NOMO-1 (cell line): ENCODE measurements around the gene BMP7.

Source experiments
- DNase-seq, 2 experiments: peaks; one replicate each; lab custom pipeline; 2025; ENCODE audit not compliant: unreplicated experiment in 2 of 2; lab: John Stamatoyannopoulos, UW

BMP7 gene

DNA sequence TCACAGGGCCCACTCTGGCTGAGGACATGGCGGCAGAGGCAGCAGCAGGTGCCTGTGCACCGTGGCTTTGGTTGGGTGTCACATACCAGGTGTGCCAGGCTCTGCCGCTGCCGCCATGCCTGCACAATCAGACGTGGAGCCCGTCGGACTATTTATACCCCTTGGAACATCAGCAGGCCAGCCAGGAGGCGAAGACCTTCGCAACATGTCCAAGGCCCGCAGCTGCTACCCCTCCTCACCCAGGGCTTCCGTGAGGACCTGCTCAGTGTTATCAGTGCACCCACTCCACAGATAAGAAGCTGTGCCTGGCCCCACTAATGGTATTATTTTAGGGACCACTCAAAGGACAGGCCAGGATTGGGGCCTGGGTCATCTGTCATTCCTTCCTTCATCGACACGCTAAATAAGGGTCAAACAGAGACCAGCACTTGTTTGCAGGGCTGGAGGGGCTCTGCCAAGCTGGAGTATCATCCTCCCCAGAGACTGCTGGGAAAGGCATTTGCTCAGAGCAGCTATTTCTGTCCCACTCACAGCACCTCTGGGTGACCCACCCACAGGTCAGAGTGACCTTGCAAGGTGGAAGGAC is 109.2 kb downstream of the BMP7 start:
- no peak for DNase-seq

DNA sequence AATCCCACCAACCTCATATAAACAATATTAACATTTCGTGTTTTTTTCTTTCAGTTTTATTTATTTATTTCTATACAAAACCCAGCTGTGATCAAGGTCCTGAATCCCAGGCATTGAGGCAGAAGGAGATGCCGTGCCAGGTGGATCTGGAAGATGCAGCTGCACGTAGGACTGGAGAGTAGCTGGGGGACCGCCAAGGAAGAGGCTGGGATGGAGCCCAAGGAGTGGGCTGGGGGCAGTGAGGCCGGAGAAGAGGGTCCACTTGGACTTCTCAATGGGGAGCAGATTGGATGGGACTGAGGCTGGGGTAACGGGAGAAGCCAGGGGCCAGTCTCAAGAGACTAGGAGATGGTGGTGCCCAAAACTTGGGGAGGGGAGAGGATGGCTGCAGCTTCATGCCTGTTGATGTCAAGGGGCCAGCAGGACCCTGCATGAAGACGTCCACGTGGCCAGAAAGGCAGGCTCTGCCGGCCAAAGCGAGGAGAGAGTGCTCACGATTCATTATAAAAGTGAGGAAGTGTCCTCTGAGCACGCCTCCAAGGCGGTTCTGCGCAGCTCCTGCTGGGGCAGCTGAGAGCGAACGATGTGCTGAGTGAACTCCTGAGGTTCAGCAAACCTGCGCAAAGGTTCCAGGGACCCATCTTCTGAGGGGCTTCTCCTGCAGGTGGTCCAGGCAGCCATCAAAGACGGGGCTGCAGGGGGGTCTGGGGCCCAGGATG is 110.3 kb downstream of the BMP7 start:
- DNase-seq = no peak

DNA sequence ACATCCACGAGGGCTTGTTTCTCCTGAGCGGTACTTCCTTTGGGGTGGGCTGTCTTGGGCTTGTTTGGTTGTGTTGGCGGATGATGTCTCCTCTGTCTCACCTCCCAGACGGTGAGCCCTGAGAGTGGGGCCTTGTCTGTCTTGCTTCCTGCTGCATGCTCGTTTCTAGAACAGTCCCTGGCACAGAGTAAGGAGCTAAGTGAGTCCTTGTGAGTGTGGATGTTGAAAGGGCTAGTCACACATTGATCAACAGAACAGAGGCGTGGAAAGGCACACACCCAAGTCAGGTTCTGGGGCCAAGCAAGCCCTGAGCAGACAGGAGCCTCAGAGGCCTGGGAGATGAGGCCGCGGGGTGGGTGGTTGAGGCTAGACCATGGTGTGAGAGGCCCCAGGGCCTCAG is 111.0 kb downstream of the BMP7 start:
- DNase-seq = no peak

DNA sequence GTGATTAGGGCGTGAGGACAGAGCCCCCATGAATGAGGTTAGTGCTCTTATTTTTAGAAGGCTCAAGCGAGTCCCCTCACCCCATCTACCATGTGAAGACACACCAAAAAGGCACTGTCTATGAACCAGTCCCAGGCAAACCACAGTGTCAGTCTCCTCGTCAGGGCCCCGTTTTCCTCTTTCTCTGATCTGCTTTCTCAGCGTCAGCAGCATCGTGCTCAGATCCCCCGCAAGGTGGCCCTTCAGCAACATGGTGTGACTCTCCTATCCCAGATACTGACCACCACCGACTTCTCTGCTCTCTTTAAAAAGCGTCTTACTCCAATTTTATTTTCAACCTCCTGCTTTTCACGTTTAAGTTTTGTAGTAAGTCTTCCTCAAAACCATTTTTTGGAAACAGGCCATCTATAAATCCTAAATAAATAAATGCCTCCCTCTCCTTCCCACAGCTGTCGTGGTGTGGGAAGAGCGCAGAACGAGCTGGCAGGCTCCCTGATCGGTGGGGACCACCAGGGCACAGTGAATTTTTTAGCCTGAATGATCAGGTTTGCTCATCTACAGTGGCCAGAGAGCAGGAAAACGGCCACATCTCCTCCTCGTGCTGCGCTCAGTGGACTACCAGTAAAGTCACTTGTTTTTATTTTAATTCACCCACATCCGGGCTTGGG is 113.1 kb downstream of the BMP7 start:
- DNase-seq = no peak

DNA sequence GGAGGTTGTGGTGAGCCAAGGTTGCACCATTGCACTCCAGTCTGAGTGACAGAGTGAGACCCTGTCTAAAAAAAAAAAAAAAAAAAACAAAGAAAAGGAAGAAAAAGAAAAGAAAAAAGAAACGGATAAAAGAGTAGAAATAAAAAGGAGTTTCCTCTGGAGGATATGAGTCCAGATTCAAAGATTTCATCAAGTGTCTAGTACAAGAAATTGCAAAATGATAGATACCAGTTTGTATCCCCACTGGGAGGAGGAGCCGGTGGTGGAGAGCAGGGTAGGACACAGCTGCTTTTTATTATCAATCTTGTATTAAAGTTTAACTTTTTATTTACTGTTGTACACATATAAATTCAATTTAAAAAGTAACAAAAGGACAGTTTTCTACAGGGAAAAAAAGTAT is 113.9 kb downstream of the BMP7 start:
- DNase-seq = no peak

DNA sequence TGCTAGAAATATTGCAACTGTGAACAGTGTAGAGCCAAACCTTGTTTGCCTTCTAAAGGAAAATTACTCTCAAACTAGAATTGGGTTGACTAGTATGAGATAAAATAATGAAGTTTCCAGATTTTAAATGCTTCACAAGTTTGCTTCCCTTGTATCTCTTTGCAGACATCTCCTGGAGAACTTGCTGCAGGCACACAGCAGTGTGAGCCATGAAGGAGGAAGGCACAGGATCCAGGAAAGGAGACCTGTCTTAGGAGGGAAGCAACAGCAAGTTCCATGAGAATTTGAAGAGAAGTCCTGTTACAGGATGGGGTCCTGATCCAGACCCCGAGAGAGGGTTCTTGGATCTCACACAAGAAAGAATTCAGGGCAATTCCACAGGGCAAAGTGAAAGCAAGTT is 115.9 kb downstream of the BMP7 start:
- no peak for DNase-seq

DNA sequence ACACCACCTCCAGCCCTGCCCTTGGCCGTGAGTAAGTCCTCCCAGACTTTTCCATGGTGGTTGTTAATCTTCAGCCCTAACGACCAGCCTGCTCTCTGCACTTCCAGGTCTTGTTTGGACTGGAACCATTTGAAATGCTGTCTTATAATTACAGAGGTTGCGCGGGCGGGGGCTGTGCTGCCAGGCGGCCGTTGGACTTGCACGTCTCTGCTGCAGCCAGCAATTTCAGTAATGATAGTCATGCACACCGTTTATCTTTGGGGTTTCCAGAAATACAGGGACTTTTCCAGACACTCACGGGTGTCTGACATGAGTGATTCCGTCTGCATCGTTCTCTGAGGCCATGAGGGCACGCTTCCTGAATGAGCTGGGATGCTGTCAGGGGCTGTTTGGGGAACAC is 118.2 kb downstream of the BMP7 start:
- no peak for DNase-seq

DNA sequence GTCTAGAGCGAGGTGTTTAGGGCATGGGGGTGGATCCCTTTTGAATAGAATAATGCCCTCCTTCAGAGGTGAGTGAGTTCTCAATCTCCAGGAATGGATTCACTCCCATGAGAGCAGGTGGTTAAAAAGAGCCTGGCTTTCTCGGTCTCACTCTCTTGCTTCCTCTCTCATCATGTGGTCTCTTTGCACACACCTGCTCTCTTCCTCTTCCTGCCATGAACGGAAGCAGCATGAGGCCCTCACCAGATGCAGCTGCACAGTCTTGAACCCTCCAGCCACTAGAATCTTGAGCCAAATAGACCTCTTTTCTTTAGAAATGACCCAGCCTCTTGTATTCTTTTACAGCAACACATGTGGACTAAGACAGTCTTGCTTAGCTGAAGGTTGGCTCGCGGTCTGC is 119.3 kb downstream of the BMP7 start:
- no peak for DNase-seq

DNA sequence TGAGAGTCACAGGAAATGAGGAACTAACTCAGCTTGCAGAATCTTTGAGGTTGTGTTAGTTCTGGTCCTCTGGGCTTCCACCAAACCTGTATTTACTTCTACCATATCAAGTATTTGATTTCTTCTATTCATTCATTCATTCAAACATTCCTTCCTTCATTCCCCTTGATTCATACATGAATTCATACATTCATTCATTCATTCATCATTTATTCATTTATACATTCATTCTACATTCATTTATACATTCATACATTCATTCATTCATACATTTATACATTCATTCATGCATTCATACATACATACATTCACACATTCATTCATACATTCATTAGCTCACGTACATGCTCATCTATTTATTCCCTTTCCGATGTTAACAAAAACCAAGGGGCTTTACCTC is 120.3 kb downstream of the BMP7 start:
- no peak for DNase-seq

DNA sequence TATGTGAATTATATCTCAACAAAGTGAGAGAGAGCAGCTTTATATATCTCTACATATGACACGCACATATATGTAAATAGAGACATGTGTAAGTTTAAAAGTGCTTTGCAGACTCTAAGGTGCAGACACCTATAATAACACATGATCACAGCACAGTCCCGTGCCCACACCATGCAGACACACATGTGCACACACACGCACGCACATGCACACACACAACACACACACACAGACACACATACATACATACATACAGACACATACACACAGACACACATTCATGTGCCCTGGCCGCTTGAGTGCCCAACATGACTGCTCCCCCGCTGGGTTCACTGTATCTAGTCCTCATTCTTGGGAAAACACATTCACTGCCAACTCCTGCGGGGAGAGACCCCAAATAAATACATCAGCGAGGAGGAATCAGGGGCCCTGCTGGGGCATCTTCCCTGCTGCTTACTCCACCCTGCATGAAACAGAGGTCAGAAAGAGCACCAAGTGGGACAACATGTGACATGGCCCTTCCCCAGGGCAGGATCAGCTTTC is 121.3 kb downstream of the BMP7 start:
- no peak for DNase-seq

DNA sequence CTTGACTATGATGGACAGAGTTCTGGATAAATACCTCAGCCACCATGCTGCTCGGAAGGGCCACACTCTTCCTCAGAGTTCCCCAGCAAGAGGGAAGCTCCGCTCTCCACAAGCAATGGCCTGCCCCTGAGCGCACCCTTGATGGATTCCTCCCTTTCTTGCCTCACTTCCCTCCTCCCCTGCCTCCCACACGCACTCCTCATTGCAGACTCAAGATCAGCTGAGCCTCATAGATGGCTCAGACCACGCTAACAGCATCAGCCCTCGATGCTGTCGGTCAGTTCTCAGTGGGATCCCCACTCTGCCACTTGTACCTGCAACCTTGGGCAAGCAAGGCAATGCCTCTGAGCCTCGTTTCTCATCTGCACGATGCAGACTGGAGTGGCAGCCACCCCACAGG is 123.3 kb downstream of the BMP7 start:
- no peak for DNase-seq

DNA sequence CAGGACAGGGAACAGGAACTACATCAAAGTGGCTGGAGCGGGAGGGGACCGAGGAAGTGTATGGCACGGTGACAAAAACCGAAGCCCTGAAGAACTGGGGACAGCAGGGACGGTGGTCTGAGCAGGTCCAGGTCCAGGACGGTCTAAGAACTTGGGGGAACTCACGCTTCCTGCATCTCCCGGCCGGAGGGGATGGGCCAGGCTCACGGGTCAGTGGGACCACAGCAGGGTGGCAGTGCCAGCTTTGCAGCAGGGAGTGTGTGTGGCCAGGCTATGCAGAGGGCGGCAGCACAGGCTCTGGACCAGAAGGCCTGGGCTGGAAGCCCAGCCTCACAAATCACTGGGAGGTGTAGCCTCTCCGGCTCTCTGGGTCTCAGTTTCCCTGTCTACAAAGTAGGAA is 123.8 kb downstream of the BMP7 start:
- no peak for DNase-seq

DNA sequence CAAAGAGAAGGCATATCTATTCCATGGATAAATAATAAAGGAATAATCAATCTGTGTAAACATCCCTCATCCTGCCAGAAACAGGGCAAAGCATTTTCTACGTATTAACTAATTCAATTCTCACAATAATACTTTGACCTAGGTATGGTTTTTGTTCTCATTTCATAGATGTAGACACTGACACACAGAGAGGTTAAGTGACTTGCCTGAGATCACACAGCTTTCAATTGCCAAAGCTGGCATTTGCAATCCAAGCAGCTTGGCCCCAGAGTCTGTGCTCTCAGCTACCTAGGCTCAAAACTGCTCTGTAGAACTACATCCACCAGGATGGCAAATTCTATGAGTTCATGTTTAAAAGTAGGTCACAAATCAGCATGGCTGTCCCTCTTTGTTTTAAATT is 124.9 kb downstream of the BMP7 start:
- no peak for DNase-seq

DNA sequence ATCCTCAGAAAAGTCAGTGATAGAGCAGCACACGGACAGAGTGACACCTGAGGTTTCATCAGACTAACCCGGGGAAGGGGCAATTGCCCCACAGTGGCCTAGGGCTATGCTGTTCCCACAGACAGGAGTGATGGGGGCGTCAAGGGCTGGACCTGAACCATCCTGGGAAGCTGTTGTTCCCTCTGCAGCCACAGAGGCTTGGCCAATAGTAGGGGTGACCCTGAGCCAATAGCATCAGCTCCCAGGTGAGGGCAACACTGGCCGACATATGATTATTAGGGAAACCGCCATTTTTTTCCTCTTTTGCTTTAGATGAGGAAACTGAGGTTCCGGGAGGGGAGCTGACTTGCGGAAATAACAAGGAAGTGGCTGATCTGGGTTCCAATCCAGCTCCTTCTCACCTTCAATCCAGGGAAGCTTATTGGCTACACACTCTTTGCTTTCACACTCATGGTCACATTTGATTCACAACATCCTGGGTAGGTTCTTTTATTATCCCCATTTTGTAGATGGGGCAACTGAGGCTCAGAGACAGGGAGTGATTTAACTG is 126.0 kb downstream of the BMP7 start:
- DNase-seq = no peak

DNA sequence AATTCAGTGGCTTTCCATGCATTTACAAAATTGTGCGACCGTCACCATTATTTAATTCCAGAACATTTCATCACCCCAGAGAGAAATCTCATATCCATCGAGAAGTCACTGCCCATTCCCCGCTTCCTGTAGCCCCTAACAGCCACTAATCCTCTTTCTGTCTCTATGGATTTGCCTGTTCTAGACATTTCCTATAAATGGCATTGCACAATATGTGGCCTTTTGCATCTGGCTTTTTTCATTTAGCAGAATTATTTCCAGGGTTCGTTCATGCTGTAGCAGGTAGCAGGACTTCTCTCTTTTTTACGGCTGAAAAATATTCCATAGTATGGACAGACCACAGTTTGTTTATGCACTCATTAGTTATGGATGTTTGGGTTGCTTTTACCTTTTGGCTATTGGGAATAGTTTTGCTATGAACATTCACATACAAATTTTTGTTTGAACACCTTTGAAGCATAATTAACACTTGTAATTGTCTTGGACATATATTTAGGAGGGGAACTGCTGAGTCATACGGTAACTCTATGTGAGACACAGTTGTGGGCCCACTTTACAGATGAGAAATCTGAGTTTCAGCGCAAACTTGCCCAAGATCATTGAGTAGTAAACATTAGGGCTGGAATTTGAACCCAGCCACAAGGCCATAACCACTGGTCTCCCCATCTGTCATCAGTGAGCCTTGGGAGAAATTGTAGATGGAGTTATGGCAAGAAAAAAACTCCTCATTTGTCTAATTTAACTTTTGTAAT is 126.9 kb downstream of the BMP7 start:
- no peak for DNase-seq

DNA sequence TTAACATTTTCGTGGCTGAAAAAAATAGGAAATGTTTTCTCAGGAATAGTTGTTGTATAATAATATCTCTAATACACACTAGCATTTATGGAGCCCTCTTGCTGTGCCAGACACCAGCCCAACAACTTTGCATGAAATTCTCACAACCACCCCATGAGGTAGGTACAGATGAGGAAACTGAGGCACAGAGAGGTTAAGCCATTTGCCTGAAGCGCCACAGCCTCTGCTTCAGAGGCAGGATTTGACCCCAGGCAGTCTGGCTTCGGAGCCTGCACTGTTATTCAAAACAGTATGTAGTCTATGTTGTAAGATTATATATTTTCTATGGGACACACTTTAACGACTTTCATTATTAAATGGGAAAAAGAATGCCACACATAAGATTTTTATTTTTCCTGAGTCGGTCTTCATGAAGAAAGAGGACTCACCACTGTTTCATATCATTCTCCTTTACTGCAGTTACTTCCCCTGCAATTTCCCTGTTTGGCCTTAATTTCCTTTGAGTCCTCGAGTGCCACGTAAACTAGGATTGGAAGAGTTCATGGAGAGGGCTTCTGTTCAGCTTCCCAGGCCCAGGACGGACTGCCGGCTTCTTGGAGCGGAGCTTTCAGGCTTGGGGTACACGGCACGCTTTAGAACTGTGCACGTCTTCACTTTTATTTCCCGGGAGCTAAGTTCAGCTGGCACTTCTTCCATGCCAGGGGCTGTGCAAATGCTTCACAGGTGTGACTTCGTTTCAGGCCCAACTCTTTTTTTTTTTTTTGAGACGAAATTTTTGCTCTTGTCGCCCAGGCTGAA is 128.0 kb downstream of the BMP7 start:
- DNase-seq = no peak

DNA sequence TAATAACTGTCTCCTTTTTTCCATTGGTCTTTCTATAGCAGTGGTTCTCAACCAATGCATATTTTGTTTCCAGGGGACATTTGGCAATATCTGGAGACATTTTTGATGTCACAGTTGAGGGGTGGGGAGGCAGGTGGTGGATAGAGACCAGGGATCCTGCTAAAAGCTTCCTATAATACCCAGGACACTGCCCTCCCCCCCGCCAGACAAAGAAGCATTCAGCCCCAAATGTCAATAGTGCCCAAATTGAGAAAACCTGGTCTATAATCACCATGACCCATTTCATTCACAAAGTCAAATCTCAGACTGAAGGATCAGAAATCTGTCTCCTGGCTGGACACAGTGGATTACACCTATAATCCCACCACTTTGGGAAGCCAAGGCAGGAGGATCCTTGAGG is 128.8 kb downstream of the BMP7 start:
- DNase-seq = no peak

DNA sequence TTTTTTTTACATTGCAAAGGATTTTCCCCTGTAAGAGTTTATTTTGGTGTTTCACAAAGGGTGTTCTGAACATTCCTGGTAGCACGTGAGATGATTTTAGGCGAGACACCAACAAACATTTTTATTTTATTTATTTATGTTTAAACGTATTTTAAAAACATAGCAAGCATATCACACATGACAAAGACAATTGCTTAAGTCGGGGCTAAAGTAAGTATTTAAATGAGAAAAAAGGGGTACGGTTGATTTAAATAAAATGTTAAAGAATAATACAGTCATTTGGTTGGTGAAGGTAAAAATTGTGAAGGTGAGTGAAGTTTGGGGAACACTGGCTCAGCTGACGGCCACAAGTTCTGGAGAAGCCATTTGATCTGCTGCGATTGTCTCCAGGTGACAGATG is 129.7 kb downstream of the BMP7 start:
- no peak for DNase-seq

DNA sequence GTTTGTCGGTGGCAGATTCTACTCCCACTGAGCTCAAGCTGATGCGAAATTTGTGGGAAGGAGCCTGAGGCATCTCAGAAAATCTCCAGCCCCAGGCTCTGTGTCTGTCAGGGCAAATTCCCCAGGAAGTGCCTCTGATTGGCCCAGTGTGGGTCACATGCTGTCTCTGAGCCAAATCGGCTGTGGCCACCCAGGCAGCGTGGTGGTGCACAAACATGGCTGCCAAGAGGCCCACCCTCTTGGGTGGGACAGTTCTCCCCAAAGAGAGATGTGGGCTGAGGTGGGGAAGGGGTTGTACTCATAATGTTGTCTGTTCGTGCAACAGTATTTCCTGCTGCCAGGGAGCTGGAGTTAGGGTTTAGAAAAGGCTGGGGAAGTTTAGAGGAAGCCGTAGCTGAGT is 130.6 kb downstream of the BMP7 start:
- no peak for DNase-seq

DNA sequence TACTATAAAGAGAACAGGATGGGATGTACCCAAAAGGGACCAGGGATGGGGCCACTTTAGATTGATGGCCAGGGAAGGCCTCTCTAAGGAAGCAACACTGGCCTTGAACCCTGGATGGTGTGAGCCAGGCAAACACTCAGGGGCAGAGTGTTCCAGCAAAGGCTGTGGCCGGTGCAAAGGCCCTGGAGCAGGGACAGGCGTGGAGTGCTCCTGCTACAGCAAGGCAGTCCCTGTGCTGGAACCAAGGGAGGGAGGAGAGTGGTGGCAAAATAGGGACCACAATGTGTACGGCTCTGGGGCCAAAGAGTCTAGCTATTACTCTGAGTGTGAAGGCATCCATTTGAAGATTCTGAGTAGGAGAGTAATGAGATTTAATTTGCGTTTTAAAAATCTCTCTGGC is 131.6 kb downstream of the BMP7 start:
- DNase-seq = no peak
